Activated CD8-positive, alpha-beta memory T cell treated with anti-CD3 and anti-CD28 coated beads for 24 hours (primary cell): ENCODE data around the gene TTLL10.

ENCODE experiments used
- DNase-seq: peaks from one replicate; pipeline ENCODE4 v3.0.0-alpha.2; 2020

The TTLL10 gene

GRCh38 chr1:1196431-1197187, 22.9 kb downstream of the TTLL10 start:
- DNase-seq = no peak

GRCh38 chr1:1197188-1197500, 23.5 kb downstream of the TTLL10 start:
- DNase-seq = no peak

- no peak for DNase-seq
Observed at GRCh38 chr1:1197551-1198422, 24.1 kb downstream of the TTLL10 start.

- DNase-seq = no peak
Observed at GRCh38 chr1:1198423-1199140, 24.9 kb downstream of the TTLL10 start.

- DNase-seq = no peak
Observed at GRCh38 chr1:1199141-1199960, 25.7 kb downstream of the TTLL10 start.

GRCh38 chr1:1199961-1200875, 26.5 kb downstream of the TTLL10 start:
- peak; percentile 65 for DNase-seq

- peak; percentile 96 for DNase-seq
Observed at GRCh38 chr1:1200876-1201810, 27.5 kb downstream of the TTLL10 start.

GRCh38 chr1:1202831-1203560, 29.3 kb downstream of the TTLL10 start:
- no peak for DNase-seq

- DNase-seq = no peak
Observed at GRCh38 chr1:1203561-1204424, 30.1 kb downstream of the TTLL10 start.

- DNase-seq = no peak
Observed at GRCh38 chr1:1204425-1204920, 30.8 kb downstream of the TTLL10 start.

- no peak for DNase-seq
Observed at GRCh38 chr1:1204998-1205768, 31.5 kb downstream of the TTLL10 start.

- no peak for DNase-seq
Observed at GRCh38 chr1:1205769-1206375, 32.2 kb downstream of the TTLL10 start.

GRCh38 chr1:1206376-1206965, 32.8 kb downstream of the TTLL10 start, which contains the start of gene TNFRSF18:
Gene TNFRSF18, minus strand, starts transcription at chr1:1206592. Its CDS starts 21 bp downstream, at chr1:1206571.
- peak; percentile 82 for DNase-seq

- DNase-seq = no peak
Observed at GRCh38 chr1:1206966-1207531, 33.4 kb downstream of the TTLL10 start.

GRCh38 chr1:1207571-1207892, 33.9 kb downstream of the TTLL10 start:
- DNase-seq = no peak

GRCh38 chr1:1208713-1209433, 35.2 kb downstream of the TTLL10 start:
- DNase-seq = peak; percentile 80
